K562 (cell line): Measurements from ENCODE around the gene HMGCL. TPM values are rescaled to one million over a fixed set of nuclear protein-coding genes. Genes with fewer than 3 reads are reported as not detected.
A peak's percentile ranks its signal among the peaks of the same experiment; 100 is the strongest.

Experiments used
- AFF4 ChIP-seq: sonication (generic); formaldehyde crosslinking; IDR thresholded peaks from 2 replicates; pipeline ENCODE4 v1.8.0; 2023; ENCODE audit warnings: mild to moderate bottlenecking, missing genetic modification reagents
- HOXB6 ChIP-seq: fragments of 250-450 bp; sonication (Bioruptor Pico); IDR thresholded peaks from 2 replicates; pipeline ENCODE4 v1.5.1; 2022; ENCODE audit warnings: mild to moderate bottlenecking, borderline replicate concordance
- NR4A1 ChIP-seq, 2 experiments: fragments of 250-450 bp in 1 of 2; fragments of 450-650 bp in 1 of 2; sonication (Bioruptor Pico) in 1 of 2; IDR thresholded peaks; 2 replicates each; pipeline versions ENCODE4 v1.4.0 to v1.6.1; 2016 to 2020; ENCODE audit warnings: mild to moderate bottlenecking in 2 of 2, missing compliant biosample characterization in 1 of 2, missing genetic modification characterization in 1 of 2, moderate library complexity in 1 of 2
- POLR2H ChIP-seq: IDR thresholded peaks from 2 replicates; pipeline ENCODE4 v1.6.1; 2016; ENCODE audit warnings: missing genetic modification characterization, low read depth, mild to moderate bottlenecking, control low read depth, missing compliant biosample characterization, moderate library complexity
- RAD21 ChIP-seq, 2 experiments: fragments of 250-450 bp in 1 of 2; fragments of 450-650 bp in 1 of 2; sonication (Bioruptor Pico) in 1 of 2; formaldehyde crosslinking in 1 of 2; IDR thresholded peaks in 1 of 2; conservative IDR thresholded peaks in 1 of 2; 2 replicates each; pipeline versions ENCODE4 v1.4.0 to v1.8.0; 2020 to 2022; ENCODE audit warnings: mild to moderate bottlenecking in 2 of 2, moderate library complexity in 1 of 2
- RB1 ChIP-seq: fragments of 450-650 bp; IDR thresholded peaks from 2 replicates; pipeline ENCODE4 v1.6.1; 2017; ENCODE audit warnings: low read depth, mild to moderate bottlenecking
- RBFOX2 ChIP-seq: fragments of 200-400 bp; formaldehyde crosslinking; IDR thresholded peaks from 2 replicates; pipeline ENCODE4 v1.6.1; 2017; ENCODE audit warnings: low read depth, mild to moderate bottlenecking, low read length, moderate library complexity
- SP1 ChIP-seq: sonication (generic); formaldehyde crosslinking; IDR thresholded peaks from 2 replicates; pipeline ENCODE4 v1.8.1; 2022; ENCODE audit warnings: mild to moderate bottlenecking, missing genetic modification reagents
- ZNF41 ChIP-seq: fragments of 250-450 bp; sonication (Bioruptor Pico); conservative IDR thresholded peaks from 2 replicates; pipeline ENCODE4 v1.4.0; 2020; ENCODE audit warnings: mild to moderate bottlenecking
- polyA plus RNA-seq, 8 experiments: library from polyadenylated mRNA; depleted of rRNA in 4 of 8; stranded (reverse) in 5 of 8; unstranded in 3 of 8; fragments of >200 nt; fragmentation: Nextera tagmentation in 2 of 8; fragmentation: Illumina TruSeq in 1 of 8; extraction: Ambion mirVana in 2 of 8; extraction: Trizol in 1 of 8; gene quantifications; 2 replicates each; pipeline versions ENCODE4 v1.2.1 to v1.2.3, GENCODE V29; 2011 to 2014; ENCODE audit warnings: inconsistent platforms in 1 of 8, missing spikeins in 1 of 8
- total RNA-seq, 7 experiments: library from RNA; depleted of rRNA in 6 of 7; stranded (reverse); fragments of >200 nt in 6 of 7; fragmentation: Illumina TruSeq in 2 of 7; extraction: Trizol in 2 of 7; gene quantifications; 2 replicates each; pipeline versions ENCODE4 v1.2.1 to v1.2.3, GENCODE V29; 2011 to 2021; ENCODE audit warnings: low replicate concordance in 1 of 7
- TF ChIP-seq, protein P1 (sequence below), 2 experiments: IDR thresholded peaks; 2 replicates each; pipeline ENCODE4 v1.6.1; 2012; ENCODE audit warnings: improper control_type of control experiment in 2 of 2, low read depth in 2 of 2, low read length in 2 of 2, borderline replicate concordance in 1 of 2

Gene HMGCL
- total and polyA plus RNA-seq, 9 of the 15 experiments (the other 6 are each of a cell fraction or from before 2014, with no cell fraction given): 18.0 to 82.2 (median 24.2) TPM

GRCh38 chr1:23801338-23801748 lies 23.9 kb downstream of the HMGCL start (continued):
- TF ChIP-seq, protein P1, sequence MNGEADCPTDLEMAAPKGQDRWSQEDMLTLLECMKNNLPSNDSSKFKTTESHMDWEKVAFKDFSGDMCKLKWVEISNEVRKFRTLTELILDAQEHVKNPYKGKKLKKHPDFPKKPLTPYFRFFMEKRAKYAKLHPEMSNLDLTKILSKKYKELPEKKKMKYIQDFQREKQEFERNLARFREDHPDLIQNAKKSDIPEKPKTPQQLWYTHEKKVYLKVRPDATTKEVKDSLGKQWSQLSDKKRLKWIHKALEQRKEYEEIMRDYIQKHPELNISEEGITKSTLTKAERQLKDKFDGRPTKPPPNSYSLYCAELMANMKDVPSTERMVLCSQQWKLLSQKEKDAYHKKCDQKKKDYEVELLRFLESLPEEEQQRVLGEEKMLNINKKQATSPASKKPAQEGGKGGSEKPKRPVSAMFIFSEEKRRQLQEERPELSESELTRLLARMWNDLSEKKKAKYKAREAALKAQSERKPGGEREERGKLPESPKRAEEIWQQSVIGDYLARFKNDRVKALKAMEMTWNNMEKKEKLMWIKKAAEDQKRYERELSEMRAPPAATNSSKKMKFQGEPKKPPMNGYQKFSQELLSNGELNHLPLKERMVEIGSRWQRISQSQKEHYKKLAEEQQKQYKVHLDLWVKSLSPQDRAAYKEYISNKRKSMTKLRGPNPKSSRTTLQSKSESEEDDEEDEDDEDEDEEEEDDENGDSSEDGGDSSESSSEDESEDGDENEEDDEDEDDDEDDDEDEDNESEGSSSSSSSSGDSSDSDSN (IDR thresholded peaks at IDR 0.05; ENCODE audit: borderline replicate concordance in 1 of 2, low read depth in 2 of 2, low read length in 2 of 2): 0 out of 4 replicates have a peak, but pooled peaks of 1 of the 2 experiments have one; percentile 15
- TF ChIP-seq POLR2H (0 out of 2 replicates have a peak, but pooled peaks have one; percentile 37), SP1 (CRISPR knock-in tag) (no peak), NR4A1 (CRISPR knock-in tag; IDR thresholded peaks at IDR 0.05) (no peak), NR4A1 (tag; IDR thresholded peaks at IDR 0.05) (no peak), AFF4 (CRISPR knock-in tag) (peak; percentile 8; the same call in 1 of the 2 replicates), RB1 (no peak), RAD21 (CRISPR knock-in tag; conservative IDR thresholded peaks at IDR 0.05 in 1 of 2, IDR thresholded peaks at IDR 0.05 in 1 of 2) (no peak), ZNF41 (CRISPR knock-in tag) (no peak), RBFOX2 (no peak), HOXB6 (CRISPR knock-in tag) (no peak)
